Peyer's patch (tissue), 4 donors: ENCODE measurements around the gene GNG12. TPM values are rescaled to one million over a fixed set of nuclear protein-coding genes. Genes with fewer than 3 reads are reported as not detected.

Source experiments
- DNase-seq, 3 donors: peaks; one replicate each; pipeline ENCODE4 v3.0.0-alpha.2; 2017 to 2019
- H3K27ac ChIP-seq, 4 donors: fragments of 200-600 bp; sonication (generic); one replicate each; pipeline ENCODE4 v1.5.1; 2016 to 2019
- H3K27me3 ChIP-seq, 2 donors: fragments of 200-600 bp; sonication (generic); one replicate each; pipeline ENCODE4 v1.5.1; 2019
- H3K36me3 ChIP-seq, 3 donors: fragments of 200-600 bp; sonication (generic); one replicate each; pipeline ENCODE4 v1.5.1; 2016 to 2019
- H3K4me1 ChIP-seq, 4 donors: fragments of 200-600 bp; sonication (generic); one replicate each; pipeline ENCODE4 v1.5.1; 2016 to 2019
- H3K4me3 ChIP-seq, 4 donors: fragments of 200-600 bp; sonication (generic); 1 replicate in 3 of 4; 2 replicates in 1 of 4; pipeline ENCODE4 v1.5.1; 2016 to 2019; ENCODE audit warnings: mild to moderate bottlenecking in 1 of 4
- H3K9me3 ChIP-seq, 4 donors: fragments of 200-600 bp; sonication (generic); one replicate each; pipeline ENCODE4 v1.5.1; 2016 to 2019; ENCODE audit warnings: mild to moderate bottlenecking in 1 of 4
- CTCF ChIP-seq, 6 experiments: fragments of 450-650 bp in 4 of 6; fragments of 200-600 bp in 2 of 6; sonication (generic) in 1 of 6; IDR thresholded peaks; one replicate each; pipeline ENCODE4 v1.5.1; 2017 to 2019; ENCODE audit warnings: antibody characterized with exemption in 6 of 6, mild to moderate bottlenecking in 3 of 6, moderate library complexity in 1 of 6
- POLR2A ChIP-seq, 2 donors: fragments of 450-650 bp; IDR thresholded peaks; one replicate each; pipeline ENCODE4 v1.5.1; 2017; ENCODE audit warnings: antibody characterized with exemption in 2 of 2, mild to moderate bottlenecking in 2 of 2, moderate library complexity in 2 of 2
- total RNA-seq, 4 donors: library from RNA; depleted of rRNA; stranded (reverse); fragments of >200 nt; gene quantifications; one replicate each; pipeline ENCODE4 v1.1.0, GENCODE V29; 2016

Gene GNG12
- total RNA-seq, 4 donors from 2014 or later, result 61.9 to 271 (median 165) TPM

DNA sequence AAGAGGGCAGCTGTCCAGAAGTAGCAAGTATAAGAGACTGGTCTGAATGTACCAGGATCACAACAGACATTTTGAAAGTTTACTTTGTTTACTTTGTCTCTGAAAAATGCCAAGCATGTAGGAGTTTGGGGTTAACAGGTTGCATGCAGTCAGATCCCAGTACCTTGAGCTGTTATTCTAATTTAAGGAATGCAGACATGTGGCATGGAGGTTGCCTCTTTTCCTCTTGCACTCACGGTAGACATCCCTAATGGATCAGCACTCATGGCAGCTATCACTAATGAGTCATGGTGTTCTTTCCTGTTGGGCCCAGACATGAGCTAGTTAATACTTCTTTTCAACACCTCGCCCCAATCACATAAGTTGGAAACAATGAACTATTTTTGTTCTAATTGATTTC, 81.0 kb downstream of the GNG12 start:
- H3K4me3 ChIP-seq, result no peak overlapping the region
- no peak for DNase-seq
- no peaks in the 10 kb centered on the region for H3K9me3 ChIP-seq
- no peaks in the 10 kb centered on the region for H3K27me3 ChIP-seq
- H3K4me1 ChIP-seq, result peaks cover 0 to 73% (median 12%) of the 10 kb centered on the region in 4 donors
- no peak overlapping the region for H3K27ac ChIP-seq
- H3K36me3 ChIP-seq, result no peaks in the 10 kb centered on the region
- TF ChIP-seq CTCF (IDR thresholded peaks at IDR 0.05), result no peak
- TF ChIP-seq POLR2A (IDR thresholded peaks at IDR 0.05), result no peak

DNA sequence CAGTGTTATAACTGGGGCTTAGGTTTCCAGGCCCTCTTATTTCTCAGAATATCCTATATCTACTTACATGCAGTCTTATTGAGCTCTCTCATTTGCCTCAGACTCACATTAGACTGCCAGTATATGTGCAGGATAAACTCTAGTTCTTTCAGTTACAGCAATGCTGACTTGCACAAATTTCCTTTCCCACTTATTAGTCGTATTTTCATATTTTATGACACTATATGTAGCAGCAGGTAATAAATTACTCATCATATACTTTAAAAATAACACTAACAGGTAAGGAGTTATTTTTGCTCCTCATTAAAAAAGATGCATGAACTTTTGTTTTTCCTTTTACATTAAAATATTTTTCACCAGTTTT, 82.6 kb downstream of the GNG12 start:
- no peaks in the 10 kb centered on the region for H3K36me3 ChIP-seq
- no peaks in the 10 kb centered on the region for H3K27me3 ChIP-seq
- no peak overlapping the region for H3K4me3 ChIP-seq
- DNase-seq, result no peak
- H3K9me3 ChIP-seq, result no peaks in the 10 kb centered on the region
- H3K4me1 ChIP-seq, result peaks cover 0 to 74% (median 12%) of the 10 kb centered on the region in 4 donors
- TF ChIP-seq POLR2A (IDR thresholded peaks at IDR 0.05) (no peak), CTCF (IDR thresholded peaks at IDR 0.05) (no peak)
- peak overlapping the region in 2 of 4 donors; percentile 74 to 76 for H3K27ac ChIP-seq

DNA sequence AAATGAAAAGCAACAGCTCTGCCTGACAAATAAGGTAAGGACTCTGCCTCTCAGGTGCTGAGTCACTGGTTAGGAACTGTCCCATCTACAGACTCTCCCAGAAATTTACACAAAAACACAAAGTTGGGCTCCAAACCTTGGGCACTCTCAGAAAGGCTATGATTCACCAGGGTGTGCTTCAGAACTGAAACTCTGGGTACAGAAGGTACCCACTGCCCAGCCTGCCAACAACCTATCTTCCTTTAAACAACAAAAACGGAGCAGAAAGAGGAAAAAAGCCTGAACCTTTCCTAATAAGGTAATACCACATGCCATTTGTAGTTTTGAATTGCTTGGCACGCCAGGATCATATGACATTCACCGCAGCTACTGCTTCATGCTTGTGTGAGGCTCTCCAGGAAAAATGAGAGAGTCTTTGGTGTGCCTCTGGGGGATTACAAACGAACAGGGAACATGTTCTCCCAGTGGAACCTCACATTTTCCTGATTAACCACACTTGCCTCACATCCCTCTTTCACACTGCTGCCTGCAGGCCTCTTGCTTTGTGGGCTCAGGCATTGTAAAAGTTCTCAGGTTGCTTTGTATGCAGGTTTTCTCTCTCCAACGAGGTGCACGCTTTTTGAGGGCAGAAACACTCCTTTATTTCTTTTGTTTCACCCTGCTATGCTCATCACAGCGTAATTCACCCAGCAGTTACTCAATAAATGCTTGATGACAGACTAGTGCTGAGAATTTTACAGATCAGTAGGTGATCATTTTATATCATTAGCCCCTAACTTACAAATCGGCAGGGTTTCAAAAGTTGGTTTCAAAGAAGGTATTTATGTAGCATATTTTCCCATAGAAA, 83.2 kb downstream of the GNG12 start:
- no peak for DNase-seq
- H3K27ac ChIP-seq, result peak overlapping the region in 3 of 4 donors; percentile 56 to 76 (median 74)
- H3K4me3 ChIP-seq, result no peak overlapping the region
- peaks cover 0 to 68% (median 12%) of the 10 kb centered on the region in 4 donors for H3K4me1 ChIP-seq
- no peak for TF ChIP-seq POLR2A (IDR thresholded peaks at IDR 0.05)
- no peak for TF ChIP-seq CTCF (IDR thresholded peaks at IDR 0.05)
- H3K27me3 ChIP-seq, result no peaks in the 10 kb centered on the region
- H3K36me3 ChIP-seq, result no peaks in the 10 kb centered on the region
- H3K9me3 ChIP-seq, result no peaks in the 10 kb centered on the region

DNA sequence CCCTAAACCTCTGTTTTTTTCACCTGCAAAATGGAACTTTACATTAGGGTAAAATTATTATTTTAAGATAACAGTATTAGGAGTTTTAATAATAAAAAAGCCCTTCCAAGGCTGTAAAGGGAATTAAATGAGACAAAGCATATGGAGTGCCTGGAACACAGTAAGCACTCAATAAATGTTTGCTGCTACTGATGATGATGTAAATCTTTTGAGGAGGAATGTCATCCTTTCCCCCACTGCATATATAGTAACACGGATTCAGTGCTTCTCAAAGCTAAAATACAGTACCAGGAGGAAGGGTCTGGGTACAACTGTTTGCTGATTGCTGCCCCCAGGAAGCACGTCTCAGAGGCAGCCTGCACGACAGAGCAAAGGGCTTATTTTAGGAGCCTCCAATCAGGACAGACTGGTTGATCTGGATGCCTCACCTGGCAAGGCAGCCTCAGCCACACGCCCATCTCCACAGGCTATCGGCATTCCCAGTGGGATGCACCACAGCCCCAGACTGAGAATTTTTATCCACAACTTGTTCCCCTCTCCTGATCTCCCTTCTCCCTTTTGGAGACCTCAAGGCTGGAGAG, 83.9 kb downstream of the GNG12 start:
- no peaks in the 10 kb centered on the region for H3K27me3 ChIP-seq
- no peak for DNase-seq
- H3K9me3 ChIP-seq, result no peaks in the 10 kb centered on the region
- H3K4me1 ChIP-seq, result peaks cover 0 to 62% (median 12%) of the 10 kb centered on the region in 4 donors
- no peaks in the 10 kb centered on the region for H3K36me3 ChIP-seq
- TF ChIP-seq CTCF (IDR thresholded peaks at IDR 0.05), result no peak
- TF ChIP-seq POLR2A (IDR thresholded peaks at IDR 0.05), result peak in 1 of 2 donors; percentile 27
- peak overlapping the region in 3 of 4 donors; percentile 56 to 76 (median 74) for H3K27ac ChIP-seq
- no peak overlapping the region for H3K4me3 ChIP-seq

GRCh38 chr1:67748630-67749029, 84.6 kb downstream of the GNG12 start:
- no peaks in the 10 kb centered on the region for H3K9me3 ChIP-seq
- no peak for DNase-seq
- no peaks in the 10 kb centered on the region for H3K36me3 ChIP-seq
- H3K4me1 ChIP-seq, result peaks cover 0 to 58% (median 12%) of the 10 kb centered on the region in 4 donors
- no peaks in the 10 kb centered on the region for H3K27me3 ChIP-seq
- peak overlapping the region in 1 of 4 donors; percentile 22 for H3K4me3 ChIP-seq
- H3K27ac ChIP-seq, result peak overlapping the region in 3 of 4 donors; percentile 55 to 74 (median 56)
- TF ChIP-seq CTCF (IDR thresholded peaks at IDR 0.05) (no peak), POLR2A (IDR thresholded peaks at IDR 0.05) (no peak)
